Osteoblast (primary cell): ENCODE data around the gene TRIO. TPM values are rescaled to one million over a fixed set of nuclear protein-coding genes. Genes with fewer than 3 reads are reported as not detected.

Source experiments
- DNase-seq: peaks from one replicate; pipeline ENCODE4 v3.0.0; 2011; ENCODE audit warnings: low spot score, mixed read lengths; ENCODE audit not compliant: insufficient read length; ENCODE audit errors: missing footprints
- H2AFZ ChIP-seq: 2 replicates; pipeline ENCODE4 v1.6.0; 2011; ENCODE audit warnings: mild to moderate bottlenecking, low read length
- H3K27ac ChIP-seq: 2 replicates; pipeline ENCODE4 v1.5.1; 2011; ENCODE audit warnings: mild to moderate bottlenecking, low read depth, low read length, moderate library complexity
- H3K27me3 ChIP-seq: 2 replicates; pipeline ENCODE4 v1.6.0; 2012; ENCODE audit warnings: mild to moderate bottlenecking, control low read depth, inconsistent platforms, low read length, moderate library complexity; ENCODE audit not compliant: insufficient read depth
- H3K36me3 ChIP-seq: 2 replicates; pipeline ENCODE4 v1.5.1; 2011; ENCODE audit warnings: mild to moderate bottlenecking, low read length, control low read depth, moderate library complexity; ENCODE audit not compliant: insufficient read depth
- H3K4me1 ChIP-seq: 2 replicates; pipeline ENCODE4 v1.5.1; 2011; ENCODE audit warnings: mild to moderate bottlenecking, low read length, control low read depth, moderate library complexity; ENCODE audit not compliant: insufficient read depth
- H3K4me2 ChIP-seq: 2 replicates; pipeline ENCODE4 v1.6.0; 2011; ENCODE audit warnings: mild to moderate bottlenecking, low read length; ENCODE audit not compliant: insufficient read depth
- H3K4me3 ChIP-seq: fragments of 200-600 bp; sonication (generic); 3 replicates; pipeline ENCODE4 v1.5.1; 2012; ENCODE audit warnings: mild to moderate bottlenecking, low read length, inconsistent platforms; ENCODE audit not compliant: insufficient read depth
- H3K79me2 ChIP-seq: 2 replicates; pipeline ENCODE4 v1.6.0; 2012; ENCODE audit warnings: mild to moderate bottlenecking, low read length, control low read depth, inconsistent platforms; ENCODE audit not compliant: insufficient read depth
- H3K9me3 ChIP-seq: 2 replicates; pipeline ENCODE4 v1.5.1; 2011; ENCODE audit warnings: low read depth, low read length, control low read depth
- H4K20me1 ChIP-seq: 2 replicates; pipeline ENCODE4 v1.6.0; 2012; ENCODE audit warnings: mild to moderate bottlenecking, low read length, control low read depth; ENCODE audit not compliant: insufficient read depth
- CTCF ChIP-seq: IDR thresholded peaks from 2 replicates; pipeline ENCODE4 v1.5.1; 2011; ENCODE audit warnings: mild to moderate bottlenecking, low read depth, low read length, moderate library complexity; ENCODE audit errors: extremely low read depth
- total RNA-seq: library from RNA; depleted of rRNA; stranded (reverse); fragments of >200 nt; gene quantifications from 2 replicates; pipeline ENCODE4 v1.2.3, GENCODE V29; 2012

Gene TRIO
- total RNA-seq, 1 donor = 274 TPM

GRCh38 chr5:14110680-14111079 lies 32.5 kb upstream of the TRIO start:
- Histone ChIP-seq H3K4me1 (peaks cover 46% of the 10 kb centered on the region), H3K27me3 (no peaks in the 10 kb centered on the region), H3K4me2 (peak overlapping the region; percentile 41), H3K27ac (peak overlapping the region; percentile 98), H3K4me3 (no peak overlapping the region), H2AFZ (peak overlapping the region; percentile 39), H3K9me3 (peaks cover 4% of the 10 kb centered on the region), H4K20me1 (no peaks in the 10 kb centered on the region), H3K36me3 (no peaks in the 10 kb centered on the region), H3K79me2 (no peaks in the 10 kb centered on the region)
- TF ChIP-seq CTCF = no peak
- peak; percentile 29 for DNase-seq

DNA sequence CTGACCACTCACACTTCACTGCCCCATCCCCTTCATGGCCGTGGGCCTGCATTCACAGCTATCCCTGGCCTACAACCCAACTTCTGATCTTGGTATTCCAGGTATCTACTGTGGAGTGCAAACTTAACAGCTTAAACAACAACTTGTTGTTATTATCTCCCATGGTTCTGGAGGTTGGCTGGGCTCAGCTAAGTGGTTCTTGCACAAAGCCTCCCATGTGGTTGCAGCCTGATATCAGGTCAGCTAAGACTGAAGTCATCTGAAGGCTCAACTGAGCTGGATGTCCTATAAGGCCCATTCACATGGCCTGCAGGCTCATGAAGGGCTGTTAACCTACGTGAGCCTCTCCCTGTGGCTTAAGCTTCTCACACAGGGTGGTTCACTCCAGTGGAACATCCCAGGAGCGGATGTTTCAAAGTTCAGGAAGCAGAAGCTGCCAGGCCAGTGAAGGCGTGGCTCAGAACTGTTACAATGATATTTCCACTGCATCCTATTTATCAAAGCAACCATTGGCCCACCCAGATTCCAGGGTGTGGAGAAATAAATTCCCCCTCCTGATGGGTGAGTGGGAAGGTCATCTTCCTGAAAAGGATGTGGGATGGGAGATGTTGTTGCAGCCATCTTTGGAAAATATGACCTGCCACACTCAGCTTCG lies 30.0 kb upstream of the TRIO start:
- TF ChIP-seq CTCF = no peak
- Histone ChIP-seq H3K27ac (no peak overlapping the region), H2AFZ (no peak overlapping the region), H3K9me3 (peaks cover 4% of the 10 kb centered on the region), H4K20me1 (no peaks in the 10 kb centered on the region), H3K27me3 (no peaks in the 10 kb centered on the region), H3K79me2 (no peaks in the 10 kb centered on the region), H3K36me3 (no peaks in the 10 kb centered on the region), H3K4me2 (no peak overlapping the region), H3K4me1 (peaks cover 28% of the 10 kb centered on the region), H3K4me3 (no peak overlapping the region)
- DNase-seq = no peak

DNA sequence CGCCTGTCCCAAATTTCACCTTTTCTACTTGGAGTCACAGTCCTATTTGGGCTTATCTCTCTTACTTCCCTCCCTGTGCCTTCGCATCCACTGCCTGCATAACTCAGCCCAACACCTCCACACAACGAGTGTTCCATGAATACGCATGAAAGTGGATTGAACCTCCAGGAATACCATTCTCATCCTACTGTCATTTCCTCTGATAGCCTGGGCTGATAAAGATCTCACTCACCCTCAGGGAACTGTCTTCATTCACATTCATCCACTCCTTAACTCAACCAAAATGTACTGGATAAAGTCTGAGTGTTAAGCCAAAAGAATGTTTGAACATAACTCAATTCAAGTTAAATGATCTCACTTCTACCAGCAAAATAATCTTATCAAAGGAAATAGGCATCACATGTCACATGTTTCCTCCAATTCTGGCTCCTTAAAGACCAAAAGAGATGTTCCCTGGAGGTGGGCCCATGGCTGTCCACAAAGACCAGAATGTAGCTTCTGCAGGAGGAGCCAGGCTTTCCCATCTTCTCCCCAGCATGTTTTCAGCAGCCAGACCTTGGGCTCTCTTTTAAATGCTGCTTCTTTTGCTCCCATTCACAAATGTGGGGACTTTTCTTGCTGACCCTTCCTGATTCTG lies 28.4 kb upstream of the TRIO start:
- Histone ChIP-seq H3K4me2 (no peak overlapping the region), H3K79me2 (no peaks in the 10 kb centered on the region), H3K27ac (no peak overlapping the region), H4K20me1 (no peaks in the 10 kb centered on the region), H3K9me3 (peaks cover 4% of the 10 kb centered on the region), H3K4me1 (peaks cover 12% of the 10 kb centered on the region), H3K27me3 (no peaks in the 10 kb centered on the region), H3K4me3 (no peak overlapping the region), H3K36me3 (no peaks in the 10 kb centered on the region), H2AFZ (peak overlapping the region; percentile 32)
- DNase-seq = no peak
- no peak for TF ChIP-seq CTCF

GRCh38 chr5:14115323-14115895 lies 27.7 kb upstream of the TRIO start:
- no peaks in the 10 kb centered on the region for H3K27me3 ChIP-seq
- no peak for TF ChIP-seq CTCF
- no peaks in the 10 kb centered on the region for H3K79me2 ChIP-seq
- H3K4me2 ChIP-seq = no peak overlapping the region
- DNase-seq = no peak
- H3K4me3 ChIP-seq = no peak overlapping the region
- peak overlapping the region; percentile 32 for H2AFZ ChIP-seq
- peaks cover 5% of the 10 kb centered on the region for H3K4me1 ChIP-seq
- peaks cover 4% of the 10 kb centered on the region for H3K9me3 ChIP-seq
- no peaks in the 10 kb centered on the region for H4K20me1 ChIP-seq
- H3K36me3 ChIP-seq = no peaks in the 10 kb centered on the region
- no peak overlapping the region for H3K27ac ChIP-seq
